Measurements from ENCODE around the gene ELOF1.

- no peak for TF ChIP-seq CTCF (IDR thresholded peaks at IDR 0.05)
- TF ChIP-seq POLR2A (IDR thresholded peaks at IDR 0.05): no peak
These were observed 8.8 kb downstream of the ELOF1 start for GRCh38 chr19:11550265-11550664.

Measured in ovary (tissue), 3 donors.